ENCODE results near the gene TTF2.

DNA sequence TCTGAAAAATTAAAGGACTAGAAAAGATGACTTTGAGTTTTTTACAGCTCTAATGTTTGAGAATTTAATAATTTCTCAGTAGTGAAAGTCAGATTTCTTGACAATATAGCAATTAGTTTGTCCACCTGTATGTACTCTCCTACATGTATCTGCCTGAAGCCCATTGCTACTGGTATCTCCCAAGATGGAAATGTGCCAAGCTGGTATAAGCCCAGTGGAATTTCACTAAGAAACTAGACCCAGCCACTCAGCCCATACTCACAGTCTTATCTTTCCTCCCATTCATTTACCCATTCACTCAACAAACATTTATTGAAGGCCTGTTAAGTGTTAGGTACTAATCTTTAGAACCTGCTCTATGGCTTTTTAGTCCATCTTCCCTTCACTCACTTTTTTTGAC, 83.0 kb downstream of the TTF2 start:
- TF ChIP-seq, protein P1, sequence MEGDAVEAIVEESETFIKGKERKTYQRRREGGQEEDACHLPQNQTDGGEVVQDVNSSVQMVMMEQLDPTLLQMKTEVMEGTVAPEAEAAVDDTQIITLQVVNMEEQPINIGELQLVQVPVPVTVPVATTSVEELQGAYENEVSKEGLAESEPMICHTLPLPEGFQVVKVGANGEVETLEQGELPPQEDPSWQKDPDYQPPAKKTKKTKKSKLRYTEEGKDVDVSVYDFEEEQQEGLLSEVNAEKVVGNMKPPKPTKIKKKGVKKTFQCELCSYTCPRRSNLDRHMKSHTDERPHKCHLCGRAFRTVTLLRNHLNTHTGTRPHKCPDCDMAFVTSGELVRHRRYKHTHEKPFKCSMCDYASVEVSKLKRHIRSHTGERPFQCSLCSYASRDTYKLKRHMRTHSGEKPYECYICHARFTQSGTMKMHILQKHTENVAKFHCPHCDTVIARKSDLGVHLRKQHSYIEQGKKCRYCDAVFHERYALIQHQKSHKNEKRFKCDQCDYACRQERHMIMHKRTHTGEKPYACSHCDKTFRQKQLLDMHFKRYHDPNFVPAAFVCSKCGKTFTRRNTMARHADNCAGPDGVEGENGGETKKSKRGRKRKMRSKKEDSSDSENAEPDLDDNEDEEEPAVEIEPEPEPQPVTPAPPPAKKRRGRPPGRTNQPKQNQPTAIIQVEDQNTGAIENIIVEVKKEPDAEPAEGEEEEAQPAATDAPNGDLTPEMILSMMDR (IDR thresholded peaks at IDR 0.05; ENCODE audit: insufficient read depth, low read length, poor library complexity, severe bottlenecking): no peak
- no peak for TF ChIP-seq EZH2phosphoT487 (conservative IDR thresholded peaks at IDR 0.05; ENCODE audit: low read length)
